WERI-Rb-1 (cell line): Measurements from ENCODE around the gene SNRNP25.

Experiments used
- DNase-seq: peaks from one replicate; pipeline ENCODE4 v3.0.0-alpha.2; 2020
- H3K27ac ChIP-seq: fragments of 250-450 bp; sonication (Bioruptor Pico); 2 replicates; pipeline ENCODE4 v1.5.1; 2020; ENCODE audit warnings: mild to moderate bottlenecking, moderate library complexity
- H3K27me3 ChIP-seq: fragments of 250-450 bp; sonication (Bioruptor Pico); 2 replicates; pipeline ENCODE4 v1.5.1; 2021; ENCODE audit warnings: mild to moderate bottlenecking, low read depth, moderate library complexity; ENCODE audit not compliant: insufficient read depth, severe bottlenecking
- H3K36me3 ChIP-seq: fragments of 250-450 bp; sonication (Bioruptor Pico); 2 replicates; pipeline ENCODE4 v1.5.1; 2020; ENCODE audit warnings: mild to moderate bottlenecking, moderate library complexity
- H3K4me3 ChIP-seq: 2 replicates; pipeline ENCODE4 v1.5.1; 2011; ENCODE audit warnings: low read depth, mild to moderate bottlenecking, control low read depth, low read length
- H3K9me3 ChIP-seq: fragments of 250-450 bp; sonication (Bioruptor Pico); 2 replicates; pipeline ENCODE4 v1.5.1; 2021; ENCODE audit warnings: mild to moderate bottlenecking, moderate library complexity; ENCODE audit not compliant: severe bottlenecking
- CTCF ChIP-seq: IDR thresholded peaks from 2 replicates; pipeline ENCODE4 v1.5.1; 2011; ENCODE audit warnings: low read depth, mild to moderate bottlenecking, control low read depth, inconsistent platforms, low read length

The SNRNP25 gene

DNA sequence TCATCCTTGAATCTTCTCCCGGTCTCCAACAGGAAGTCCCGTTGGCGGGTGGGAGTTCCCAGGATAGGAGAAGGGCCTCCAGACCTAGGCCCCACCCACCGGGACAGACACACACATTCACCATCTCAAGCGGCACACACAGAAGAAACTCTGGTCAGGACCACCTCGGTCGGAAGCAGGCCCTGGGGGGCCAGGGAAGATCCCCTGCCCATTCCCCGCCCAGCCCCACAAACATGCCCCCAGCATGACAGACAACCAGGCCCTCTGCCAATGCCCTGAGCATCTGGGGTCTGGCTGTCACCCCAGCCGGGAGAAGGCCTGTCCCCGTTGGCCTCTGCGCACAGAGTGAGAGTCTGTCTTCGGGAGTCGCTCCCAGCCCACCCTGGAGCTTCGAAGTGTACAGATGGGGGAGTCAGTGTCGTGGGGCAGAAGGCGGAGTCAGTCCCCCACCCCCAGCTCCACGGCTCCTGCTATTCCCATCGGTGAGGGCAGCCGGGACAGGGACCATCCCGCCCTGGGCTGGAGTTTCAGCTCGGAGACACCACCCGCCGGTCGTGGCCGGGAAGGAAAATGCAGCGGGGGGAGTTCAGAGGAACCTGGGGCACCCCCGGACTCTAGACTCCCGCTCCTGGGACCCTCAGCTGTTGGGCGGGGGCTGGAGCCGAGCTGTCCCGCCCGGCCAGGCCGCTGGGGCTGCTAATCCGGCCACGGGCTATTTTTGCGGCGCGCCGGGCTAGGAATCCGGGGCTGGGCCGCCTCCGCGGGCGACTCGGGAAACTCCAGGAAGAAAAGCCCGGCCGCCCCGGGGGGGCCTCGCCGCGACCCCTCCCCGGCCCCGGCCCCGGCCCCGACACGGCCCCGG lies 18.1 kb downstream of the SNRNP25 start:
- no peaks in the 10 kb centered on the region for H3K9me3 ChIP-seq
- no peak for TF ChIP-seq CTCF
- no peaks in the 10 kb centered on the region for H3K27me3 ChIP-seq
- peak overlapping the region; percentile 59 for H3K4me3 ChIP-seq
- H3K27ac ChIP-seq: peak overlapping the region; percentile 61
- no peaks in the 10 kb centered on the region for H3K36me3 ChIP-seq
- peak; percentile 70 for DNase-seq

GRCh38 chr16:72561-73548 lies 19.2 kb downstream of the SNRNP25 start, which contains the start of gene RHBDF1:
TSS of gene RHBDF1 (minus strand) at chr16:72631. CDS start at chr16:65015, 7,616 bp downstream.
- peak within 1 kb of the TSS; percentile 61 for H3K27ac ChIP-seq
- H3K9me3 ChIP-seq: no peaks in the 10 kb centered on the region
- TF ChIP-seq CTCF: no peak
- H3K36me3 ChIP-seq: no peaks in the 10 kb centered on the region
- DNase-seq: no peak
- no peaks in the 10 kb centered on the region for H3K27me3 ChIP-seq
- peak within 1 kb of the TSS; percentile 59 for H3K4me3 ChIP-seq

GRCh38 chr16:74051-74746 lies 20.6 kb downstream of the SNRNP25 start:
- no peak overlapping the region for H3K4me3 ChIP-seq
- no peaks in the 10 kb centered on the region for H3K27me3 ChIP-seq
- peak; percentile 37 for DNase-seq
- H3K9me3 ChIP-seq: no peaks in the 10 kb centered on the region
- H3K36me3 ChIP-seq: 0 out of 2 replicates have a peak, but pooled peaks cover under 1% of the 10 kb centered on the region
- H3K27ac ChIP-seq: no peak overlapping the region
- TF ChIP-seq CTCF: no peak

- Histone ChIP-seq H3K27ac (no peak overlapping the region), H3K4me3 (no peak overlapping the region), H3K27me3 (no peaks in the 10 kb centered on the region), H3K36me3 (peaks cover 7% of the 10 kb centered on the region; the same call in 1 of the 2 replicates), H3K9me3 (no peaks in the 10 kb centered on the region)
- no peak for DNase-seq
- TF ChIP-seq CTCF: no peak
Measured at GRCh38 chr16:74747-75334, 21.2 kb downstream of the SNRNP25 start.
